NCI-H526 treated with DMSO at 0.1 percent for 48 hours (cell line): ENCODE results near the gene RETREG2.
"Not testable (repeated sequence)": the region's sequence is repeated elsewhere in the genome, so short reads cannot be mapped to it uniquely, and the experiment has no call there.

Source experiments
- DNase-seq: peaks from one replicate; lab custom pipeline; 2025; lab: John Stamatoyannopoulos, UW

Gene RETREG2

GRCh38 chr2:219197388-219197787 is 19.3 kb downstream of the RETREG2 start:
- DNase-seq: no peak

- DNase-seq: no peak
Observed at GRCh38 chr2:219198974-219199373, 20.9 kb downstream of the RETREG2 start.

GRCh38 chr2:219199470-219200211 is 21.6 kb downstream of the RETREG2 start:
- DNase-seq: peak; percentile 19

- peak; percentile 29 for DNase-seq
Observed at GRCh38 chr2:219200502-219201326, 22.6 kb downstream of the RETREG2 start.

GRCh38 chr2:219201331-219201730 is 23.3 kb downstream of the RETREG2 start:
- not testable (repeated sequence) for DNase-seq

GRCh38 chr2:219204425-219205164 is 26.5 kb downstream of the RETREG2 start:
- DNase-seq: no peak

- DNase-seq: no peak
Observed at GRCh38 chr2:219205165-219205538, 27.1 kb downstream of the RETREG2 start.

- DNase-seq: no peak
Observed at GRCh38 chr2:219205981-219206327, 27.9 kb downstream of the RETREG2 start.

GRCh38 chr2:219206328-219207133 is 28.5 kb downstream of the RETREG2 start, which contains the start of gene ZFAND2B:
TSS of gene ZFAND2B (plus strand) at chr2:219206782. CDS start at chr2:219206988, 206 bp downstream.
- DNase-seq: peak; percentile 82

GRCh38 chr2:219207134-219207883 is 29.2 kb downstream of the RETREG2 start:
- no peak for DNase-seq

GRCh38 chr2:219207884-219208740 is 30.0 kb downstream of the RETREG2 start:
- DNase-seq: no peak

GRCh38 chr2:219209236-219210195 is 31.4 kb downstream of the RETREG2 start:
- no peak for DNase-seq

- no peak for DNase-seq
Observed at GRCh38 chr2:219210196-219210885, 32.3 kb downstream of the RETREG2 start.

- no peak for DNase-seq
Observed at GRCh38 chr2:219210886-219211362, 32.8 kb downstream of the RETREG2 start.

- no peak for DNase-seq
Observed at GRCh38 chr2:219213026-219213415, 34.9 kb downstream of the RETREG2 start.

GRCh38 chr2:219213486-219214071 is 35.5 kb downstream of the RETREG2 start:
- DNase-seq: no peak

GRCh38 chr2:219214141-219214540 is 36.1 kb downstream of the RETREG2 start:
- no peak for DNase-seq

- no peak for DNase-seq
Observed at GRCh38 chr2:219214786-219215185, 36.7 kb downstream of the RETREG2 start.
